ENCODE measurements around the gene TSKS.
"Not testable (repeated sequence)": the region's sequence is repeated elsewhere in the genome, so short reads cannot be mapped to it uniquely, and the experiment has no call there.

The TSKS gene

DNA sequence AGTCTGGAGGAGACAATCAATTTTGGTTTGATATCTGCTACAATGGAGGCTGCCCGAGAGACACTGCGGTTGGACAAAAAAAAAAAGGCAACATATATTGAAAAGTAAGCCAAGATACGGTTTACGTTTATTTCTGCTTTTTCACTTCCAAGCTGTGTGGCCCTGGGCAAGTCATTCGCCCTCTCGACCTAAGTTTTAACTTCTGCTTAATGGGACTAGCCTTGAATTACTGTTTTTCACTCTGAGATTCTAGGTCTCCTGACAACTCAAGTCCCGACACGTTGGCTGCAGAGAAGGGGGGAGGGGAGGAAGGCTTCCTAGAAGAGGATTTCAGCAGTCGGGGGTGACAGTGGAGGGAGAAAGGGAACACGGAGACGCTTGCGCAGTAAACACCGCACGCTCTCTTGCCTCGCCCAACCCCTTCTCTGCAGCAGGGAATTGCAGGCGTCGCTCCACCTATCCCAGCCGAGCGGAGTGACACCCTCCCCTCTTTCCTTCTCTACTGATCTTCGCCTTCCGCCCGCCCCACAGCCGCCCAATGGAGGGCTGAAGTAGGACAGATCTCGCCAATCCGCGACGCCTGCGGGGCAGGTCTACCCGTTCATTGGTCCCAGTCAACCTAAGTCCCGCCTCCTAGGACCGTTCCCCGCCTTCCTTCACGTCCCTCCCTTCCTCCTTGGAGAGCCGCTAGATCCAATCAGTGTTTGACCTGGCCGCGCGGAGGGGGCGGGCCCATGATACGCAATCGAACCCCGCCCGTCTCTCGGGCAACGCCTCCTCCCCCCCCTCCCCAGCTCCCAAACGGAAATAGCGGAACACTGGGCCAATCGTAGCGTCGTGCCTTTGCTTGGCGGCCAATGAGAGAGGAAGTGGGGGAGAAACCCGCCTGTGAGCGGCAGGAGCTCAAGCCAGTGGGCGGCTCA, 3.2 kb upstream of the TSKS start:
- peak; percentile 100 for DNase-seq

DNA sequence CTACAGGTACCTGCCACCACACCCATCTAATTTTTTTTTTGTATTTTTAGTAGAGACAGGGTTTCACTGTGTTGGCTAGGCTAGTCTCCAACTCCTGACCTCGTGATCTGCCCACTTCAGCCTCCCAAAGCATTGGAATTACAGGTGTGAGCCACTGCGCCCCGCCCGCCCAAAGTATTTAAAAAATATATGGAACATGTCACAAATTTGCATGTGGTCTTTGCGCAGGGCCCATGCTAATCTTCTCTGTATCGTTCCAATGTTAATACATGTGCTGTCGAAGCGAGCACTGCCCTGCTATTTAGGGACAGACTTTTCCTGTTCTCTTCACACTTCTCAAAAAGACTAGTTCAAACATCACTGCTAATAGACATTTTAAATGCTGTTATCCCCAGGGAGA, 1.2 kb upstream of the TSKS start:
- DNase-seq, result no peak

DNA sequence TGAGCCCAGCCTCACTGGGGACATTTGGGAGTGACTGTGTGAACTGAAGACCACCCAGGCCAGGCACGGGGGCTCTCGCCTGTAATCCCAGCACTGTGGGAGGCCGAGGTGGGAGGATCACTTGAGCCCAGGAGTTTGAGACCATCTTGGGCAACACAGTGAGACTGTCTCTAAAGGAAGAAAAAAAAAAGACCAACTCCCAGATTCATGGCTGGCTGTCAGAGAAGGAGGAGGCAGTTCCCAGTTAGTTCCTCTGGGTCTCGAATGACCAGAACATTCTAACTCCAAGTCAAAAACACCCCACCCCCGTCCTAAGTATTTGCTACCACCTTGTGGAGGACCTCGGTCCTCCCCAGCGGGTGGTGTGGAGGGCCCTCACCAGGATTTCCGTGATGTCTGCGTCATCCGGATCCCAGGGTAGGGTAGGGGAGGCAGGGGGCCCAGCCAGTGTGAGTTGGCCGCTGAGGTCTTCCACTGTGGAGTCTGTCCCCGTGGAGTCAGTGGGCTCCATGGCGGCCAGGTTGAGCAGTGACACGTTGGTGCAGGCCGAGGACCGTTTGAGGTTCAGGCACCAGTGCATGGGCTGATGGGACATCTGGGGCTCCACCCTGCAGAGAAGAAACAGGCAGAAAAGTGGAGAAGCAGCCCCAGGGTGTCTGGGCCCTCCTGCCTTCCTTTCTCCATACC, 1.3 kb downstream of the TSKS start:
- DNase-seq, result no peak

DNA sequence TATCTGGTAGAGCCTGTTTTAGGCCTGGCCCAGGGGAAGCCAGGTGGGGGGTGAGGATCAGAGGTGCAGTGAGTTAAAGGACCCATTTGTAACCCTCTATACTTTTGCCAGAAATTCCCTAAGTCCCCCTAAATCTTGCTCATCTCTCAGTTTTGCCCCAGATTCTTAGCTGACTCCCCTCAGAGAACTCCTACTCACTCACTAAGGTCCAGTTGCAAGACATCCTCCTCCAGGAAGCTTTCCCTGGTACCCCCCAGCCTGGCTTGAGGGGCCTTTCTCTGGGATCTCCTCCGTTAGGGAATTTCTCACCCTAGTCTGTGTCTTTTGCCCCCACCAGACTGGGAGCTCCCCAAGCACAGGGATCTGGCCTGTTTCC, 1.9 kb downstream of the TSKS start:
- no peak for DNase-seq

DNA sequence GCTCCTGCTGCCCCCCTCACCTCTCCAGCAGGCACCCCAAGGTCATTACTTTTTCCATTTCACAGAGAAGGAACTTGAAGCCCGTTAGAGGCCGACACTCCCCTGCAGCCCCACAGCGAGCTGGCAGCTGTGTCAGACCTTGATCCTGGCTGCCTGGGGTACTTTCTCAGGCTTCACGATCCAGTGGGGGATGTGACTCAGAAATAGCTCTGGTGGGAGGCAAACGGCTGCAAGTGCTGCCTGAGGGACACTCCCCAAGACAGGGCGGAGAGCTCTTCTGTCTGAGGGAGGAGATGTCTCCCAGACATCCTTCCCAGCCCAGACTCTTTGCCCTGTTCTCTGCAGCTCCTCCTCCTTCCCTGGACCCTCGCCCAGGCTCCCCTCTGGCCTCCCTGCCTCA, 4.8 kb downstream of the TSKS start:
- no peak for DNase-seq

DNA sequence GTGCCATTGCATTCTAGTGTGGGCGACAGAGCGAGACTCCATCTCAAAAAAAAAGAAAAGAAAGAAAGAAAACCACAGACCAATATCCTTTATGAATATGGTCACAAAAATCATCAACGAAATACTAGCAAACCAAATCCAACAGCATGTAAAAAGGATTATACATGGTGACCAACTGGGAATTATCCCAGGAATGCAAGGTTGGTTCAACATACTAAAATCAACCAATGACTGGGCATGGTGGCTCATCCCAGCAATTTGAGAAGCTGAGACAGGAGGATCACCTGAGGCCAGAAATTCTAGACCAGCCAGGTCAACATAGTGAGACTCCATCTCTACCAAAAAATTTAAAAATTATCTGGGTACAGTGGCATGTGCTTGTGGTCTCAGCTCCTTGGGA, 7.2 kb downstream of the TSKS start:
- DNase-seq, result no peak

DNA sequence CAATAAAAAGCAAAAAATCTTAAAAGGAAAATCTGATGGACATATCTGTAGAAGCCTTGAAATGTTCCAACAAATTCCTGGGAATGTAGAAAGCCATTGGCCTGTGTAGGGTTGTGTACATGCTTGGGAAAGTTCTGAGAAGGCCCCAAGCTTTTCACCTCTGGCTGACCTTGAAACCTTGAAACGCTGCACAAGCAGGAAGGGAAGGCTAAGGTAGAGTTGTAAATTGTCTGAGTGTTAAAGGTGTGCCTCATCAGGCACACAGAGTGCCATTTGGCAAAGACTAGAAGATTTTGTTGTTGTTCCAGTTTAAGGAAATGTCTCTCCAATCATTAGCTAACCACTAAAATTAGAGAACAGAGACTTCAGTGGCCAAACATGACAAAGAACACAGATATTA, 10.4 kb downstream of the TSKS start:
- DNase-seq, result no peak

DNA sequence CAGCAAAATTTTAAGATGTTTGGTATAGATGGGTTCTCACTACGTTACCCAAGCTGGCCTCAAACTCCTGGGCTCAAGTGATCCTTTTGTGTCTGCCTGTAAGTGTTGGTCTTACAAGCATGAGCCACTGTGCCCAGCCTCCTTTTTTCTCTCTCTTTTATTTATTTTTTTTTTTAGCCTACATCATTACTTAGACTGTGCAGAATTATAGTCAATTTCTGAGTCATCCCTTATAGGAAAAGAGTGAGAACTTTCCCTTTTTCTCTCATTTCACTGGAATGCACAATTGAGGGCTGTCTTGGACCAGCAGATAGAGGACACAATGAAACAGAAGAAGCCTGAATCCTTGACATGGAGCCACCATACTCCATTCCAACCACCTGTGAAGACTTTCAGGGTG, 13.3 kb downstream of the TSKS start:
- DNase-seq, result no peak

DNA sequence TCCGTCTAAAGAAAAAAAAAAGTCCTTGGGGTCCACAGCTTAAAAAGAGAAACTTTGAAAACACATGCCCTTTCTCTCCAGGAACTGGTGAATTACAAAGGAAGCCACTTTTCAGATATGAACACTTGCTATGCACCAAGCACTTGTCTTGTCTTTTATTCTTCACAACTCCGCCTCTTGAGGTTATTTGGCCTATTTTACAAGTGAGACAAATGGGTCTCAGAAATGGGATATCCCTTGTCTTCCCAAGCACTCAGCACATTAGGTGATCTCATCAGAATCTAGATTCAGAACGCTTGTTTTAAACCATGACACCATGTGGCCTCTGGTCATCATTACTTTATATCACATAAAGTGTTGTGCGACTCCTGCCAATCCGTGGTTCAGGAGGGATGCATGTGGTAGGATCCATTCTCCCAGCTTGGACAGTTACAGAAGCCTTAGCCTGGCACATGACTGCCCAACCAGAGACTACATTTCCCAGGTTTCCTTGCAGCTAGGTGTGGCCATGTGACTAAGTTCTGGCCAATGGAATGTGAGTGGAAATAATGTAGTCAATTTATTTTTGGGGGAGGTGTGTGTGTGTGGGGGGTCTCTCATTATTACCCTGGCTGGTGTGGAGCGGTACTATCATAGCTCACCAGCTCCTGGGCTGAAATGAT, 13.9 kb downstream of the TSKS start:
- no peak for DNase-seq

DNA sequence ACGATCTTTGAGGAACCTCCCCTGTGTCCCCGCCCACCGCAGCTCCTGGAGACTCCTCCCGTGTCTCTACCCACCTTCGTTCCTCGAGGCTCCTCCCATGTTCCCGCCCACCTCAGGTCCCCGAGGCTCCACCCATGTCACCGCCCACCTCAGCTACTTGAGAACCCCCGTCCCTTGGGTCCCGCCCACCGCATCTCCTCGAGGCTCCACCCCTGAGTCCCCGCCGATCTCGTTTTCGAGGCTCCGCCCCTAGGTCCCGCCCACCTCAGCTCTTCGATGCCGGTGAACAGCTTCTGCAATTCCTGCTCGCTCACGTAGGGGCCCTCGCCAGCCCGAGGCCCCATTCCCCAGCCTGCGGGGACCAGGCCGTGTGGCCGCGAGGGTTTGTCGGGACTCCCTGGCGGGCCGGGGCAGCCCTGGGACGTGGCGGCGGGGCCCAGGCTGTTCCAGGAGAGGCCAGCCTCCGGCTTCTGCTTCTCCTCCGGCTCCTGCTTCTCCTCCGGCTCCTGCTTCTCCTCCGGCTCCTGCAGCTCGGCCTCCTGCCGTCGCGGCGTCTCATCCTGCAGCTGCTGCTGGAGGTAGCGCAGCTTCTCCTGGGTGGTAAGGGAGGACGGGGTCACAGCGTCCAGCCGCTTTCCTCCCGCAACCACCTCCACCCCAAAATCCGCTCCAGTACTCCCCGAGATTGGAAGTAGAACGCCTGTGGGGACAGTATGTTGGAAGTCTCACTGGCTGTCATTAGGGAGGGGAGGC, 16.7 kb downstream of the TSKS start:
- peak; percentile 52 for DNase-seq

DNA sequence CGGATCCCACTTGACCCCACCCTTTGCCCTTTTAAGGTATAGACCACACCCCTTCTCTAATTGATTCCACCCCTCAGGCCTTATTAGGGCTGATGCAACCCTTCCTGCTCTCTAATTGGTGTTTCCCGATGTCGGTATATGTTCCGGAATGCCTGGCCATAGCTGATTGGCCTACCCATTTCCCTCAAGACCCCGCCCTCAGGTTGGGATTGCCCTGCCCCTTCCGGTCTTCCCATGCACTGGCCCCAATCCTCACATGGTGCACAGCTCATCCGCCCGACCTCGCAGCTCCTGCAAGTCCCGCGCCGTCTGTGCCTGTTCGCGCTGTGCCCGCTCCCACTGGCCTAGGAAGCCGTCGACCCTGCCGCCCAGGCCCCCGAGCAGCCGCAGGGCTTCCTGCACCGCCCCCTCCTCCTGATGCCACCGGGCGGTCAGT, 18.1 kb downstream of the TSKS start:
- DNase-seq, result no peak

DNA sequence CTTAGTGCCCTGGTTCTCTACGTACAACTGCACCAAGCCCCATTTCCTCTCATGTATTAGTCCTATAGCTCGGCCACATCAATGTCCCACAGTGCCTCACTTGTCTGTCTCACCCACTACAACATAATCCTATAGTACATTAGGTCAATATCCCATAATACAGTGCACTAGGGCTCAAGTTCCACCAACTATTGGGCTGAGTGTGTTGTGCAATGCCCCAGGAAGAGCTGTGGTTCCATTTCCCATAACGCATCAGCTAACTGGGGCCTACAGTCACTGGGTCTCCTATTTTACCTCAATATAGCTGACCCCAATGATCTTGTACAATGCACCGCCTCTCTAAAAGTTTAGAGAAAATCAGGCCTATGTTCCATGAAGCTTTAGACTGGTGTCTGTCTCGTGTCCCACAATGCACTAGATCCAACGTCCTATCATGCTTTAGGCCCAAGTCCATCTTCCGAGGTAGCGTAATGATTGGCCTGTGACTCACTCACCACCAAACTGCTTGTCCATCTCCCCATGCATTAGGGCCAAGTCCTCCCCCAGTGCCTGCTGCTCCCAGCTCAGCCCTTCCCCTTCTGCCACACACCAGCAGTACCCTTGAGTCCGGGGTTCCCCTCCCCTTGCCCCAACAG, 21.8 kb downstream of the TSKS start:
- DNase-seq, result no peak

DNA sequence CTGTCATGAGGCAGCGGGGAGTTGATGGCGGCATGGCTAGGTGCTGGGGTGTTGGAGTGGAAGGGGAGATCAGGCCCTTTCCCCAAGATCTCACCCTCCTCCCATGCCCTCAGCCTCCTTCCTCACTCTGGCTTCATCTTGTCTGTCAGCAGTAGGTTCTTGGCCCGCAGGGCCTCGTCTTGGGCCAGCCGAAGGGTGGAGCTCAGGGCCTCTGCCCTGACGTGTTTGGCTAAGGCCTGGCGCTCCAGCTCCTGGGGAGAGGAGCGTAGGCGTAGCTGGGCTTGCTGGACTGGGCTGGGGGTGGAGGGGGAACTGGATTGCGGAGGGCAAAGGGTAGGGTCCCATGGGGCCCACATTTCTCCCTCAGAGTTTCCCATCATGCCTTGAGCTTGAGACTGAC, 23.2 kb downstream of the TSKS start:
- no peak for DNase-seq

DNA sequence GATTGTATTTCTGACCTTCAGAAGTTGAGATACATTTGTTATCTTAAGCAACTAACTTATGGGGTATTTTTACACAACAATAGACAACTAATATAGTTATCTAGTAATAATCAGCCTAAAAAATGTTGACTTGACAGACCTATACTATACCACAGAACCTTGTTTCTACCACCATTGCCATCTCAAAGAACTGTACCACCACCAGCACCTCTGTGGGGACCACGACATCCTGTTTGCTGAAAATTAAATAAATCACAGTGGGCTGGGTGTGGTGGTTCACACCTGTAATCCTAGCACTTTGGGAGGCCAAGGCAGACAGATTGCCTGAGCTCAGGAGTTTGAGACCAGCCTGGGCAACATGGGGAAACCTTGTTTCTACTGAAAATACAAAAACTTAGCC, 24.0 kb downstream of the TSKS start:
- DNase-seq, result no peak

DNA sequence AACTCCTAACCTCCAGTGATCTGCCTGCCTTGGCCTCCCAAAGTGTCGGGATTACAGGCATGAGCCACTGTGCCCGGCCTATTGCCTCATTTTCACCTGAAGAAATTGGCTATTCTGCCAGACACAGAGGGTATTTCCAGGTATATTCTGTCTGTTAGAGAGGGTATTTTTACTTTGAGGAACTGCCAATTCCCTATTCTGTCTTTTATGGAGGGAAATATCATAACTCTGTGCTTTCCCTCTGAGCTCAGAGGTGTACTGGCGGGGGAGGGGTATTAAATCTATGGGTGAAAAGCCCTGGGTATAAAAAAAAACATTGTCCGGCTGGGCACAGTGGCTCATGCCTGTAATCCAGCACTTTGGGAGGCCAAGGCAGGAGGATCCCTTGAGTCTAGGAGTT, 24.8 kb downstream of the TSKS start:
- no peak for DNase-seq

DNA sequence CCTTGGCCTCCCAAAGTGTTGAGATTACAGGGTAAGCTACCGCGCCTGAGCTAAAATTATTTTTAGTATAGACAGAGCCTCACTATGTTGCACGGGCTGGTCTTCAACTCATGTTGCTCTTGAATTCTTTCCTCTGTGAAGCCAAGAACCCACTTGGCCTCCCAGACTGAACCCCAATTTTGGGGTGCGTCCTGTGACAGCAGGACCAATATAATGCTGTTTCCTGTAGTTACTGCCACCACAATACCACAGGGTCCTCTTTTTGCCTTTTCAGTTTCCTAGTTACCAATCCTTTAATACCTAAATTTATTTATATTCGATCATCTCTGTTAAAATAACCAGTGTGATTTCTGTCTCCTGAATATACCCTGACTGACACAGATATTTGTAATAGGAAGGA, 32.9 kb downstream of the TSKS start:
- no peak for DNase-seq

DNA sequence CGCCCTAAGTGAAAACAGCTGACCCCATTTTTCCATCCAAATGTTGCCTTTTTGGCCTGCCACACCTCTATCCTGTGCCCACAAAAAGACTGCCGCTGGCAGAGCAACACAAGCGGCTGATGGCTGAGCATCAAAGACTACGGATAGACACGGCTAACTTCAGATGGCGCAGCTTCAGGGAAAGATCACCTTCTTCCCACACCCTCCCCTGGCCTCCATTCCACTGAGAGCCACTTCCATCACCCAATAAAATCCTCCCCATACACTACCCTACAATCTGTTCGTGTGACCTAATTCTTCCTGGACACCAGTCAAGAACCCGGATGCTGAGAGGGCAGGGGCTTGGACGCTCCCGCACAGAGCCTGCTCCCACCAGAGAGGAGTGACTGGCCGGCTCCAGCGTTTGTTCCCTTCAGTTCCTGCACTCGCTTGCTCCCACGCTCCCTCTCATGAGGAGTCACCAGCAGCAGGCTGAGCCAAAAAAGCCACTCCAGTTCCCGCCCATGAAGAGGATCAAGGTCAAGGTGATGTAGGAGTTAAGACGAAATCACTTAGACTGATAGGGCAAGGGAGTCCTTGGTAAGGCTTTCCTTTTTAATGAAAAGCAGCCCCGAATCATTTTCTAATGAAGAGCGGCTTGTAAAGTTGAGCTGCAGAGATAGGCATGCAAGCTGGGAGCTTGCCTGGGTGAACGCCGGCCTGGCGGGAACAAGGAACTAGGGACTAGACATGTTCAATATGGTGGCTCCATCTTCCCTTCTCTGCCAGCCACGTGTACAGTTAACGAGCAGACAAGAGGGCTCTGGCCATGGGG, 35.7 kb downstream of the TSKS start:
- peak; percentile 55 for DNase-seq

DNA sequence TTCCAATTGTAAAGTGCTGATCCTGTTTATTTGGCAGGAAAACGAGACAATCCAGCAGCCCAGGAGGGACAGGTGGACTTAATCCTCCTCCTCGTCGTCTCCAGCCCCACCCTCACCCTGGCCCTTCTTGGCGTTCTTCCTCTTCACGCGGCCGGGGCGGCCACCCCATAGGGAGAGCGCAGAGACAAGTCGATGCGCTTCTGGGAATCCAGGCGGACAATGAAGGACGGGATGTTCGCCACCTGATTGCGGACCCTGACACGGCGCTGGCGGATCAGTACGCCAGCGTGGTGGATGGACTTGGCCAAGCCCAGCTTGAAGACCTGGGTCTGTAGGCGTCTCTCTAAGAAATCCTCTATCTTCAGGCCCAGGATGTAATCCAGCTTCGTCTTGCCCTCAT, 43.7 kb downstream of the TSKS start:
- not testable (repeated sequence) for DNase-seq

DNA sequence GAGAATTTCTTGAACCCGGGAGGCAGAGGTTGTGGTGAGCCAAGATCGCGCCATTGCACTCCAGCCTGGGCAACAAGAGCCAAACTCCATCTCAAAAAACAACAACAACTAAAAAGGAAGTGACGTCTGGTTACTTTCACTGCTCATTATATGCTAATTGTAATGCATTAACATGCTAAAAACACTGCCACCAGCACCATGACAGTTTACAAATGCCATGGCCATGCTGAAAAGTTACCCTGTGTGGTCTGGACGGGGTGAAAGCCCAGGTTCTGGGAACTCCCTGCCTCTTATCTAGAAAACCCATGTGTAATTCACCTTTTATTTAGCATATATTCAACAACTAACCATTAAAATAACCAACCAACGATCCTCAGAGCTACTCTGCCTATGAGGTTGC, 44.1 kb downstream of the TSKS start:
- DNase-seq, result no peak

DNA sequence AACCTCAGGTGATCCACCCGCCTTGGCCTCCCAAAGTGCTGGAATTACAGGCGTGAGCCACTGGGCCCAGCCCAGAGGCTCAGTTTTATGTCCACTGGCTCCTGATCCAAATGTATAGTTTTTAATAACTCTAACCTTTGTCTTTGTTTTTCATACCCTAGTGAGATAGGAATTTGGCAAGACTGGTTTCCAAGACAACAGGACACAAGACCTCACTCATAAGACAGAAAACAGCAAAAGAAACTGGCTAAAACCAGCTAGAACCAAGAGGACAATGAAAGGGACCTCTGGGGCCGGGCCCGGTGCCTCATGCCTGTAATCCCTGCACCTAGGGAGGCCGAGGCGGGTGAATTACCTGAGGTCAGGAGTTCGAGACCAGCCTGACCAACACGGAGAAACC, 44.6 kb downstream of the TSKS start:
- DNase-seq, result no peak

DNA sequence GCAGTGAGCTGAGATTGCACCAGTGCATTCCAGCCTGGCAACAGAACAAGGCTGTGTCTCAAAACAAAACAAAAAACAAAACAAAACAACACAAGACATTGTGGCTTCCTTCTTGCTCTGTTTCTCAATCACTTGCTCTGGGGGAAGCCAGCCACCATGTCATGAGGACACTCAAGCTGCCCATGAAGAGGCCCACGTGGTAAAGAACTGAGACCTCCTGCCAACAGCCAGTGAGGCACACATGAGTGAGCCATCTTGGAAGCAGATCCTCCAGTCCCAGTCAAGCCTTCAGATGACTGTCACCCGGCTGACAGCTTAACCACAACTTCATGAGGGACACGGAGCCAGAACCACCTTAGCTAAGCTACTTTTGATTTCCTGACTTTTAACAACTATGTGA, 47.0 kb downstream of the TSKS start:
- DNase-seq, result no peak

Measured in right forelimb (tissue), 1 donor.